Activated CD4-positive, alpha-beta memory T cell treated with anti-CD3 and anti-CD28 coated beads for 36 hours (primary cell): Measurements from ENCODE around the gene NFIA. TPM values are rescaled to one million over a fixed set of nuclear protein-coding genes. Genes with fewer than 3 reads are reported as not detected.

Source experiments
- CTCF ChIA-PET: fragments of 350-600 bp; sonication (Branson Sonifier 250); formaldehyde crosslinking; loops from one replicate; lab custom pipeline; 2021; ENCODE audit warnings: antibody characterized with exemption, inconsistent platforms; lab: Charles Lee
- POLR2A ChIA-PET: fragments of 350-600 bp; sonication (Branson Sonifier 250); formaldehyde crosslinking; loops from one replicate; lab custom pipeline; 2021; ENCODE audit warnings: antibody characterized with exemption; lab: Charles Lee
- DNase-seq: peaks from one replicate; pipeline ENCODE4 v3.0.0-alpha.2; 2020
- H3K27ac Mint-ChIP-seq: one replicate; pipeline ENCODE4 v1.8.0; 2021; ENCODE audit warnings: mixed read lengths
- H3K27me3 Mint-ChIP-seq: one replicate; pipeline ENCODE4 v1.8.0; 2021; ENCODE audit warnings: mixed read lengths
- H3K36me3 Mint-ChIP-seq: one replicate; pipeline ENCODE4 v1.8.0; 2021; ENCODE audit warnings: mixed read lengths
- H3K4me1 Mint-ChIP-seq: one replicate; pipeline ENCODE4 v1.8.0; 2021; ENCODE audit warnings: low read depth, mixed read lengths
- H3K4me3 Mint-ChIP-seq: one replicate; pipeline ENCODE4 v1.8.0; 2021; ENCODE audit warnings: mild to moderate bottlenecking, mixed read lengths
- H3K9me3 Mint-ChIP-seq: one replicate; pipeline ENCODE4 v1.8.0; 2021; ENCODE audit warnings: mixed read lengths
- intact Hi-C: fragments of 100-400 bp; cut with micrococcal nuclease; formaldehyde crosslinking; loops from one replicate; pipeline ENCODE4 v1.15.1; 2023
- total RNA-seq, 2 experiments: library from RNA; stranded (reverse); gene quantifications; one replicate each; pipeline ENCODE4 v1.2.3, GENCODE V29; 2021

NFIA gene
- total RNA-seq, 2 experiments from 2014 or later = 5.3 to 7.1 TPM

DNA sequence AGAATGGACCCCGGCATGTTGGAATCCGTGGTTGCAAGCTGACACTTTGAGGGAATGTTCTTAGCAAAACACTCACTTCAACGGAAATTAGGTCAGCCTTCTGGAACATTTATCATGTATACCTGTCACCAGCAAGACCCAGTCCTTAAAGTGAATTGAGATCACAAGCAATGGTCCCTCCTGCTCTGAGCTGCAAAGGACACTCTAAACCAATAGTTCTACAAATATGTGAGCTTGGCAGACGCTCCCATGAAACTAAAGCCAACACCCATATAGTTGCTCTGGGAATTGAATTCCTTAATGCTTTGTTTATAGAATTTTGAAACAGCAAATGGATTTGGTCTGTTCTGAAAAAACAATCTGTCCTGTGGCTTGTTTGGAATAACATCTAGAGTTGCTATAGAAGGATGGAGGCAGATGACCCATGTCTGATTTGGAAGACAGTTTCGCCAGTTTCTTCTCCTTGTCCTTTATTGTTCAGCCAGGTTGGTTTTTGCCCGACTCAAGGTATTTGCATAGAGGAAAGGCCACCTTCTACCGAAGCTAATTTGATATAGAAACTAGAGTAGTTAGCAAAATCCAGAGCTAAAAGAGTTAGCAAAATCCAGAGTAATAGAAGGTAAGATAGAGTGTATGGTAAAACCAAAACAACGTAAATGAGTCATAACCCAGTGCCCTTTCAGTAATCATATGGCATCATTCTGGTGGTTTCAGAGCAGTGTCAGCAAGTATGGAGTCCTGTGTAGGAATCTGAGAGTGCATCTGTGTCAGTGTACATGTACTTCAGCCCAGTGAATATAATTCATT is 236.2 kb downstream of the NFIA start:
- Mint-ChIP-seq H3K36me3 (no peaks in the 10 kb centered on the region), H3K4me1 (peaks cover 48% of the 10 kb centered on the region), H3K27me3 (peaks cover 2% of the 10 kb centered on the region), H3K27ac (peak overlapping the region; percentile 88), H3K4me3 (peak overlapping the region; percentile 42), H3K9me3 (no peaks in the 10 kb centered on the region)
- ChIA-PET POLR2A (interaction anchor here (0.7 to 3.8 kb wide), 16 partner anchors 9 to 269 kb away, joined by 3 to 83 read pairs (median 4); partner anchors contain the start of gene NFIA), CTCF (interaction anchor here (0.6 to 3.0 kb wide), 10 partner anchors 10 to 368 kb away, joined by 3 to 22 read pairs (median 6); no protein-coding TSS in a partner anchor)
- intact Hi-C loops = loop anchor here (1.0 to 2.0 kb wide), 5 partner anchors 14 to 1886 kb away; no protein-coding TSS in a partner anchor
- DNase-seq = peak; percentile 44

GRCh38 chr1:61320575-61320974 is 238.2 kb downstream of the NFIA start:
- CTCF ChIA-PET = interaction anchor here (0.8 to 2.3 kb wide), 3 partner anchors 18 to 133 kb away, joined by 3 to 15 read pairs (median 4); no protein-coding TSS in a partner anchor
- DNase-seq = no peak
- H3K9me3 Mint-ChIP-seq = no peaks in the 10 kb centered on the region
- intact Hi-C loops = loop anchor here (5.0 kb wide), 1 partner anchor 407 kb away; the partner anchor contains the start of gene TM2D1
- H3K4me1 Mint-ChIP-seq = peaks cover 59% of the 10 kb centered on the region
- H3K36me3 Mint-ChIP-seq = no peaks in the 10 kb centered on the region
- peak overlapping the region; percentile 8 for H3K27ac Mint-ChIP-seq
- no peaks in the 10 kb centered on the region for H3K27me3 Mint-ChIP-seq
- H3K4me3 Mint-ChIP-seq = no peak overlapping the region
- POLR2A ChIA-PET = interaction anchor here (0.7 to 3.8 kb wide), 3 partner anchors 19 to 242 kb away, joined by 4 to 83 read pairs (median 4); no protein-coding TSS in a partner anchor

GRCh38 chr1:61322008-61322744 is 239.8 kb downstream of the NFIA start:
- H3K9me3 Mint-ChIP-seq = no peaks in the 10 kb centered on the region
- no peak overlapping the region for H3K4me3 Mint-ChIP-seq
- peak overlapping the region; percentile 72 for H3K27ac Mint-ChIP-seq
- intact Hi-C loops = loop anchor here (5.0 kb wide), 1 partner anchor 405 kb away; the partner anchor contains the start of gene TM2D1
- H3K27me3 Mint-ChIP-seq = no peaks in the 10 kb centered on the region
- POLR2A ChIA-PET = interaction anchor here (0.6 to 1.5 kb wide), 2 partner anchors 10 to 20 kb away, joined by 3 to 8 read pairs; no protein-coding TSS in a partner anchor
- peak; percentile 20 for DNase-seq
- CTCF ChIA-PET = interaction anchor here (3.0 kb wide), 1 partner anchor 273 kb away, joined by 10 read pairs; no protein-coding TSS in a partner anchor
- H3K36me3 Mint-ChIP-seq = peaks cover 2% of the 10 kb centered on the region
- peaks cover 64% of the 10 kb centered on the region for H3K4me1 Mint-ChIP-seq

- CTCF ChIA-PET = interaction anchor here (3.0 kb wide), 1 partner anchor 273 kb away, joined by 10 read pairs; no protein-coding TSS in a partner anchor
- H3K9me3 Mint-ChIP-seq = no peaks in the 10 kb centered on the region
- H3K27me3 Mint-ChIP-seq = no peaks in the 10 kb centered on the region
- intact Hi-C loops = loop anchor here (1.0 to 5.0 kb wide), 4 partner anchors 10 to 405 kb away; partner anchors contain the start of gene TM2D1
- H3K4me1 Mint-ChIP-seq = peaks cover 64% of the 10 kb centered on the region
- H3K4me3 Mint-ChIP-seq = no peak overlapping the region
- no peak for DNase-seq
- POLR2A ChIA-PET = interaction anchor here (0.7 to 1.5 kb wide), 3 partner anchors 10 to 21 kb away, joined by 4 to 8 read pairs (median 5); no protein-coding TSS in a partner anchor
- peak overlapping the region; percentile 72 for H3K27ac Mint-ChIP-seq
- peaks cover 2% of the 10 kb centered on the region for H3K36me3 Mint-ChIP-seq
Measured at GRCh38 chr1:61322769-61323168, 240.4 kb downstream of the NFIA start.

DNA sequence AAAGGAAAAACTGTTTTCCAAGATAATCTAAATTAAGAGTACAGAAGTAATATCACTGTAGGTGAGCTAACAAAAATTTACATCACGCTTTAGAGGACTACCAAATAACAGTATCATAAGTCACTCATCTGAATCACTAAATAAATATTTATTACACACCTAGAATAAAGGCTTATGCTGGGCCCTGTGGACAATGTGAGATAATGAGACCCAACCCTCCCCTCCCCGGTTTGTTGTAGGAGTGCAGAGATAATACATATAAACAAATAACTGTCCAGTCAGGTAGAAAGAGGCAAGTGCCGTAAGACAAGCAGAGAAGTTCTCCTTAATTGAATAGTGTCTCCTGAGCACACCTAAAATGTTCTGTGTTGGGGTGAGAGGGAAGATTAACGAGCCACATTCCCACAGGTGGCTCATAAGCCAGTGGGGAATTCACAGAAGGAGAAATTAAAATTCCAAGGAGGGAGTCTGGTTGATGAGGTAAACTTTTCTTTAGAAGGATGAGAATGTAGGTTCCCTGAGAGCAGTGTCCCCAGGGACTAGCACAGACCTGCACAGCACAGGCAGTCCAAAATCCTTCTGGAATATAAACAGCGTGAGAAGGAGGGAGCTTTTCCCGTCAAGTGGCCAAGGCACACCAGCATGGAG is 241.4 kb downstream of the NFIA start:
- no peak overlapping the region for H3K4me3 Mint-ChIP-seq
- ChIA-PET CTCF (interaction anchor here (0.9 to 3.0 kb wide), 2 partner anchors 22 to 274 kb away, joined by 3 to 10 read pairs; no protein-coding TSS in a partner anchor), POLR2A (interaction anchor here (0.7 to 1.5 kb wide), 6 partner anchors 8 to 53 kb away, joined by 3 to 8 read pairs (median 4); no protein-coding TSS in a partner anchor)
- peak overlapping the region; percentile 84 for H3K27ac Mint-ChIP-seq
- peaks cover 2% of the 10 kb centered on the region for H3K36me3 Mint-ChIP-seq
- H3K27me3 Mint-ChIP-seq = no peaks in the 10 kb centered on the region
- peaks cover 57% of the 10 kb centered on the region for H3K4me1 Mint-ChIP-seq
- intact Hi-C loops = loop anchor here (1.0 to 5.0 kb wide), 4 partner anchors 8 to 403 kb away; partner anchors contain the start of gene TM2D1
- H3K9me3 Mint-ChIP-seq = no peaks in the 10 kb centered on the region
- DNase-seq = no peak

GRCh38 chr1:61326713-61327112 is 244.4 kb downstream of the NFIA start:
- CTCF ChIA-PET = interaction anchor here (1.0 kb wide), 1 partner anchor 25 kb away, joined by 4 read pairs; no protein-coding TSS in a partner anchor

DNA sequence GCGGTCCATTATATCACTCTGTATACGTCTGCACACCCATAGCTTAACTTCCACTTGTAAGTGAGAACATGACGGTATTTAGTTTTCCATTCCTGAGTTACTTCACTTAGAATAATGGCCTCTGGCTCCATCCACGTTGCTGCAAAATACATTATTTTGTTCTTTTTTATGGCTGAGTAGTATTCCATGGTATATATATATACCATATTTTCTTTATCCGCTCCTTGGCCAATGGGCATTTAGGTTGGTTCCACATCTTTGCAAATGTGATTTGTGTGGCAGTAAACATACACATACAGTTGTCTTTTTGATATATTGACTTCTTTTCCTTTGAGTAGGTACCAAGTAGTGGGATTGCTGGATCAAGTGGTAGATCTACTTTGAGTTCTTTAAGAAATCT is 245.1 kb downstream of the NFIA start:
- Mint-ChIP-seq H3K27ac (no peak overlapping the region), H3K36me3 (peaks cover 6% of the 10 kb centered on the region), H3K9me3 (no peaks in the 10 kb centered on the region), H3K4me3 (no peak overlapping the region), H3K4me1 (peaks cover 51% of the 10 kb centered on the region), H3K27me3 (no peaks in the 10 kb centered on the region)
- CTCF ChIA-PET = no interaction called here
- DNase-seq = no peak
- intact Hi-C loops = no loop called here
- POLR2A ChIA-PET = interaction anchor here (1.0 kb wide), 2 partner anchors 8 to 56 kb away, joined by 3 to 5 read pairs; no protein-coding TSS in a partner anchor

More at GRCh38 chr1:61326713-61327112, 244.4 kb downstream of the NFIA start:
- intact Hi-C loops = no loop called here
- Mint-ChIP-seq H3K36me3 (peaks cover 4% of the 10 kb centered on the region), H3K27ac (peak overlapping the region; percentile 84), H3K4me3 (no peak overlapping the region), H3K9me3 (no peaks in the 10 kb centered on the region), H3K27me3 (no peaks in the 10 kb centered on the region), H3K4me1 (peaks cover 49% of the 10 kb centered on the region)
- POLR2A ChIA-PET = interaction anchor here (1.0 to 1.6 kb wide), 2 partner anchors 25 to 56 kb away, joined by 5 read pairs; no protein-coding TSS in a partner anchor
- DNase-seq = no peak

DNA sequence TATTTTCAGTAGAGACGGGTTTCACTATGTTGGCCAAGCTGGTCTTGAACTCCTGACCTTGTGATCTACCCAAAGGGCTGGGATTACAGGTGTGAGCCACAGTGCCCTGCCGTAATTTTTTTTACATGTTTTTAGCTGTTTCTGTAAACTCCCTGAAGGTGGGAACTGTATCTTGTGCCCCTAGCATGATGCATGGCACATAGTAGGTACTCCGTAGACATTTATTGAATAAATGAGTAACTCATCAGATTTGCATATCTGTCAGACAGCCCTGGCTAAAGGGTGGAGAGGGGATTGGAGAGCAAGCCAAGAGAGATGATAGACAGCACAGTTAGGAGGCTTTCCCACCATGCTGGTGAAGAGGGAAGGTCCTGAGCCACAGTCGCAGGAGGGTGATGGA is 247.2 kb downstream of the NFIA start:
- POLR2A ChIA-PET = no interaction called here
- DNase-seq = no peak
- intact Hi-C loops = no loop called here
- H3K4me3 Mint-ChIP-seq = no peak overlapping the region
- no peak overlapping the region for H3K27ac Mint-ChIP-seq
- H3K9me3 Mint-ChIP-seq = no peaks in the 10 kb centered on the region
- H3K36me3 Mint-ChIP-seq = peaks cover 13% of the 10 kb centered on the region
- H3K4me1 Mint-ChIP-seq = peaks cover 40% of the 10 kb centered on the region
- CTCF ChIA-PET = interaction anchor here (0.6 kb wide), 1 partner anchor 284 kb away, joined by 3 read pairs; no protein-coding TSS in a partner anchor
- H3K27me3 Mint-ChIP-seq = no peaks in the 10 kb centered on the region

GRCh38 chr1:61330018-61330417 is 247.7 kb downstream of the NFIA start:
- no peak overlapping the region for H3K27ac Mint-ChIP-seq
- H3K4me3 Mint-ChIP-seq = no peak overlapping the region
- H3K4me1 Mint-ChIP-seq = peaks cover 35% of the 10 kb centered on the region
- peaks cover 13% of the 10 kb centered on the region for H3K36me3 Mint-ChIP-seq
- intact Hi-C loops = loop anchor here (10.0 kb wide), 2 partner anchors 125 to 435 kb away; no protein-coding TSS in a partner anchor
- H3K27me3 Mint-ChIP-seq = no peaks in the 10 kb centered on the region
- no peaks in the 10 kb centered on the region for H3K9me3 Mint-ChIP-seq
- DNase-seq = no peak
- ChIA-PET POLR2A (no interaction called here), CTCF (interaction anchor here (0.6 kb wide), 1 partner anchor 284 kb away, joined by 3 read pairs; no protein-coding TSS in a partner anchor)

- H3K36me3 Mint-ChIP-seq = peaks cover 13% of the 10 kb centered on the region
- ChIA-PET POLR2A (no interaction called here), CTCF (interaction anchor here (1.4 to 2.1 kb wide), 2 partner anchors 12 to 281 kb away, joined by 5 to 20 read pairs; no protein-coding TSS in a partner anchor)
- intact Hi-C loops = loop anchor here (10.0 kb wide), 2 partner anchors 124 to 436 kb away; no protein-coding TSS in a partner anchor
- H3K4me3 Mint-ChIP-seq = no peak overlapping the region
- no peaks in the 10 kb centered on the region for H3K9me3 Mint-ChIP-seq
- peaks cover 30% of the 10 kb centered on the region for H3K4me1 Mint-ChIP-seq
- no peak for DNase-seq
- H3K27me3 Mint-ChIP-seq = no peaks in the 10 kb centered on the region
- no peak overlapping the region for H3K27ac Mint-ChIP-seq
Measured at GRCh38 chr1:61330571-61330970, 248.2 kb downstream of the NFIA start.
